ENCODE results near the gene MYO19.

MYO19 gene

GRCh38 chr17:36527621-36528250 is 6.9 kb downstream of the MYO19 start:
- no peaks in the 10 kb centered on the region for H3K9me3 ChIP-seq (ENCODE audit: insufficient read depth, low read length)
- no peak overlapping the region for H3K4me2 ChIP-seq (ENCODE audit: low read length)
- peaks cover 54% of the 10 kb centered on the region for H3K36me3 ChIP-seq (replicated peaks; ENCODE audit: low read depth, low read length)
- H2AFZ ChIP-seq (ENCODE audit: low read depth, low read length): no peak overlapping the region
- no peak overlapping the region for H3K4me3 ChIP-seq (ENCODE audit: low read length)
- no peak overlapping the region for H3K9ac ChIP-seq (ENCODE audit: low read length)
- H4K20me1 ChIP-seq (ENCODE audit: insufficient read depth, low read length): no peaks in the 10 kb centered on the region; the same call in 1 of the 2 replicates
- H3K27ac ChIP-seq (ENCODE audit: low read length): no peak overlapping the region
- H3K79me2 ChIP-seq (ENCODE audit: low read length): no peaks in the 10 kb centered on the region; the same call in 1 of the 2 replicates
- no peak for TF ChIP-seq EZH2phosphoT487 (IDR thresholded peaks at IDR 0.05; ENCODE audit: low read depth)
- TF ChIP-seq, protein P1, sequence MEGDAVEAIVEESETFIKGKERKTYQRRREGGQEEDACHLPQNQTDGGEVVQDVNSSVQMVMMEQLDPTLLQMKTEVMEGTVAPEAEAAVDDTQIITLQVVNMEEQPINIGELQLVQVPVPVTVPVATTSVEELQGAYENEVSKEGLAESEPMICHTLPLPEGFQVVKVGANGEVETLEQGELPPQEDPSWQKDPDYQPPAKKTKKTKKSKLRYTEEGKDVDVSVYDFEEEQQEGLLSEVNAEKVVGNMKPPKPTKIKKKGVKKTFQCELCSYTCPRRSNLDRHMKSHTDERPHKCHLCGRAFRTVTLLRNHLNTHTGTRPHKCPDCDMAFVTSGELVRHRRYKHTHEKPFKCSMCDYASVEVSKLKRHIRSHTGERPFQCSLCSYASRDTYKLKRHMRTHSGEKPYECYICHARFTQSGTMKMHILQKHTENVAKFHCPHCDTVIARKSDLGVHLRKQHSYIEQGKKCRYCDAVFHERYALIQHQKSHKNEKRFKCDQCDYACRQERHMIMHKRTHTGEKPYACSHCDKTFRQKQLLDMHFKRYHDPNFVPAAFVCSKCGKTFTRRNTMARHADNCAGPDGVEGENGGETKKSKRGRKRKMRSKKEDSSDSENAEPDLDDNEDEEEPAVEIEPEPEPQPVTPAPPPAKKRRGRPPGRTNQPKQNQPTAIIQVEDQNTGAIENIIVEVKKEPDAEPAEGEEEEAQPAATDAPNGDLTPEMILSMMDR (IDR thresholded peaks at IDR 0.05; ENCODE audit: low read depth, low read length): no peak
- H3K27me3 ChIP-seq (ENCODE audit: low read depth, low read length): no peaks in the 10 kb centered on the region
- H3K4me1 ChIP-seq (ENCODE audit: low read length): no peaks in the 10 kb centered on the region

DNA sequence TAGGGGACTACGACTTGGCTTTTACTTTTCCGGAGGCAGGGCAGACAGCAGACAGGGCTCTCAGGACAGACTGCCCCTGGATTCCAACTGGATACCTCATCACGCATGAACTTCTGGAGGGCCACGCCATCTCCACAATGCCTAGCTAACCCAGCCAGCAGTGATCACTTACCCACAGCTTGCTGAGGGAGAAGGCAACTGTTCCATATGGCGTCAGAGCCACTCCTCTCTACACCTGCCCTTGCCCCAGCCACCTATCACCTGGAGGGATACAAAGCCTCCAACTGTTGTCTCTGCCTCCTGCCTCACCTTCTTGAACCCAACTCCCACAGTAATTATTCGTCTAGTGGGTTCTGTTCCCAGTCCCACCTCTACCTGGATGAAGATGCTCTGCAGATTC is 8.8 kb downstream of the MYO19 start:
- no peaks in the 10 kb centered on the region for H3K27me3 ChIP-seq (ENCODE audit: low read depth, low read length)
- H3K4me1 ChIP-seq (ENCODE audit: low read length): no peaks in the 10 kb centered on the region
- no peak overlapping the region for H3K4me2 ChIP-seq (ENCODE audit: low read length)
- H3K9ac ChIP-seq (ENCODE audit: low read length): no peak overlapping the region
- TF ChIP-seq, protein P1 (IDR thresholded peaks at IDR 0.05; ENCODE audit: low read depth, low read length): no peak
- TF ChIP-seq EZH2phosphoT487 (IDR thresholded peaks at IDR 0.05; ENCODE audit: low read depth): no peak
- no peaks in the 10 kb centered on the region; the same call in 1 of the 2 replicates for H4K20me1 ChIP-seq (ENCODE audit: insufficient read depth, low read length)
- H2AFZ ChIP-seq (ENCODE audit: low read depth, low read length): no peak overlapping the region
- no peak overlapping the region for H3K4me3 ChIP-seq (ENCODE audit: low read length)
- no peaks in the 10 kb centered on the region for H3K79me2 ChIP-seq (ENCODE audit: low read length)
- H3K27ac ChIP-seq (ENCODE audit: low read length): no peak overlapping the region
- H3K36me3 ChIP-seq (replicated peaks; ENCODE audit: low read depth, low read length): peaks cover 44% of the 10 kb centered on the region
- H3K9me3 ChIP-seq (ENCODE audit: insufficient read depth, low read length): no peaks in the 10 kb centered on the region

DNA sequence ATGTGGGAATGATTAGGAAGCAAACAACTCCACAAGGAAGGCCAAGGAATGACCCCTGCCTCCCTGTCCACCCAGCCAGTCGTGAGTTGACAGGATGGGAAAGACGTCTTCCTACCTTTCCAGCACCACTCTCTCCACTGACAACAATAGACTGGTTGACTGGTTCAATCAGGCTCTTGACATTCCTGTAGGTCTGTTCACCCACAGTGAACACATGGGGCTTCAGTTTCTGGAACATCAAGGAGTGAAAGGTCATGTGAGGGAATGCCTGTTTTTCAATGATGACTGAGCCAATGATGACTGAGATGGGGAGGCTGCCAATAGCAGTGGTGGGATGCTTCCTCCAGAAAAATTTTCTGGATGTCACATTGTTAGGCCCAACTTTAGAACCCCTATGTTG is 9.6 kb downstream of the MYO19 start:
- Histone ChIP-seq H2AFZ (ENCODE audit: low read depth, low read length) (no peak overlapping the region), H3K4me2 (ENCODE audit: low read length) (no peak overlapping the region), H3K27me3 (ENCODE audit: low read depth, low read length) (no peaks in the 10 kb centered on the region), H3K4me3 (ENCODE audit: low read length) (no peak overlapping the region), H3K9ac (ENCODE audit: low read length) (no peak overlapping the region), H3K27ac (ENCODE audit: low read length) (no peak overlapping the region), H4K20me1 (ENCODE audit: insufficient read depth, low read length) (no peaks in the 10 kb centered on the region; the same call in 1 of the 2 replicates), H3K79me2 (ENCODE audit: low read length) (no peaks in the 10 kb centered on the region), H3K36me3 (replicated peaks; ENCODE audit: low read depth, low read length) (peaks cover 50% of the 10 kb centered on the region), H3K9me3 (ENCODE audit: insufficient read depth, low read length) (no peaks in the 10 kb centered on the region), H3K4me1 (ENCODE audit: low read length) (no peaks in the 10 kb centered on the region)
- TF ChIP-seq, protein P1 (IDR thresholded peaks at IDR 0.05; ENCODE audit: low read depth, low read length): no peak
- no peak for TF ChIP-seq EZH2phosphoT487 (IDR thresholded peaks at IDR 0.05; ENCODE audit: low read depth)

GRCh38 chr17:36524428-36524876 is 10.2 kb downstream of the MYO19 start:
- H3K4me2 ChIP-seq (ENCODE audit: low read length): no peak overlapping the region
- peaks cover 51% of the 10 kb centered on the region for H3K36me3 ChIP-seq (replicated peaks; ENCODE audit: low read depth, low read length)
- H4K20me1 ChIP-seq (ENCODE audit: insufficient read depth, low read length): no peaks in the 10 kb centered on the region; the same call in 1 of the 2 replicates
- no peak overlapping the region for H3K27ac ChIP-seq (ENCODE audit: low read length)
- no peak overlapping the region for H3K4me3 ChIP-seq (ENCODE audit: low read length)
- no peak for TF ChIP-seq EZH2phosphoT487 (IDR thresholded peaks at IDR 0.05; ENCODE audit: low read depth)
- TF ChIP-seq, protein P1 (IDR thresholded peaks at IDR 0.05; ENCODE audit: low read depth, low read length): no peak
- no peak overlapping the region for H3K9ac ChIP-seq (ENCODE audit: low read length)
- H3K9me3 ChIP-seq (ENCODE audit: insufficient read depth, low read length): no peaks in the 10 kb centered on the region
- H2AFZ ChIP-seq (ENCODE audit: low read depth, low read length): no peak overlapping the region
- no peaks in the 10 kb centered on the region for H3K79me2 ChIP-seq (ENCODE audit: low read length)
- no peaks in the 10 kb centered on the region for H3K27me3 ChIP-seq (ENCODE audit: low read depth, low read length)
- peaks cover 3% of the 10 kb centered on the region; the same call in 1 of the 2 replicates for H3K4me1 ChIP-seq (ENCODE audit: low read length)

All from OCI-LY3 (cell line).